Body of pancreas (tissue), 4 donors: Measurements from ENCODE around the gene VPS41.

Source experiments
- CTCF ChIP-seq, 7 experiments: fragments of 450-650 bp in 4 of 7; fragments of 200-600 bp in 3 of 7; sonication (generic) in 3 of 7; IDR thresholded peaks; one replicate each; pipeline ENCODE4 v1.5.1; 2016 to 2019; ENCODE audit warnings: antibody characterized with exemption in 7 of 7
- POLR2A ChIP-seq, 3 donors: fragments of 450-650 bp; IDR thresholded peaks; one replicate each; pipeline ENCODE4 v1.6.1; 2016; ENCODE audit warnings: antibody characterized with exemption in 3 of 3, mild to moderate bottlenecking in 2 of 3

- no peak for TF ChIP-seq CTCF (IDR thresholded peaks at IDR 0.05)
- TF ChIP-seq POLR2A (IDR thresholded peaks at IDR 0.05), result no peak
Observed at GRCh38 chr7:38831259-38831996, 77.6 kb downstream of the VPS41 start.
